ENCODE results near the gene RBP3. TPM values are rescaled to one million over a fixed set of nuclear protein-coding genes. Genes with fewer than 3 reads are reported as not detected.

Gene RBP3
- total RNA-seq, 1 donor from 2014 or later, result not detected

DNA sequence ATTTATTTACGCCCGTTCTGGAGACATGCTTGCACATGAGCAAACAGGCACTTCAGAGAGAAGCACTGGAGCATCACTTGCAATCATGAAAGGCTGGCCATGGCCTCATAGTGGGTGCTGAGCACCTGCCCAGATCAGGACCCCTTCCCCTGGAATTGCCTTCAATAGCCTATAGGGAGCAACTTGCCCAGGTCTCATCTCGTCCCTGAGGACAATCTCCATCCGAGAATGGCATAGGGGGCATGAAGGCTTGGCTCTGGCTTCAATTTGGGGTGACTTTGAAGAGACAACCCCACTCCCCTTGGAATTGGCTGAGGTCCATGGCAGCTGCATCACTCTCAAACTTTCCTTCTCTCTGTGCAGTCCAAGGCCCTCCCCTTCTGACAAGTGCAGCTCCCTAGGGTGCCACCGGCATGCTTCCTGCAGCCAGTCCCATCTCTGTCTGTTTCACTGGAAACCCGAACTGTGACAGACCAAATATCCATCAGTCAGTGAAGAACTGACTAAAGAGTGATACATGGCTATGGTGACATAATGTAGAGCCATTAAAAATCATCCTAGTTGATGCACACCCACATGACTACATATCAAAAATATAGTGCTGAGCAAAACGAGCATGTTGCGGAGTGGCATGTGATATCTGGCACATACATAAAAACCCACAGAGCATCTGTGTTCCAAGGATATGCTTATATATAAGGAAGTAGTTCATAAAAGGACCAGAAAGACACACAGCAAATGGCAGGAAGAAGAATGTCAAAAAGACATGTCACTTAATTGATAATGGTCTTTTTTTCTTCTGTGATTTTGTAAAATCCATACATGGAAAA, 13.5 kb upstream of the RBP3 start:
- H3K9me3 Mint-ChIP-seq, result no peaks in the 10 kb centered on the region
- intact Hi-C loops (cut with micrococcal nuclease), result no loop called here
- no peaks in the 10 kb centered on the region for H3K36me3 Mint-ChIP-seq (ENCODE audit: low read depth)

DNA sequence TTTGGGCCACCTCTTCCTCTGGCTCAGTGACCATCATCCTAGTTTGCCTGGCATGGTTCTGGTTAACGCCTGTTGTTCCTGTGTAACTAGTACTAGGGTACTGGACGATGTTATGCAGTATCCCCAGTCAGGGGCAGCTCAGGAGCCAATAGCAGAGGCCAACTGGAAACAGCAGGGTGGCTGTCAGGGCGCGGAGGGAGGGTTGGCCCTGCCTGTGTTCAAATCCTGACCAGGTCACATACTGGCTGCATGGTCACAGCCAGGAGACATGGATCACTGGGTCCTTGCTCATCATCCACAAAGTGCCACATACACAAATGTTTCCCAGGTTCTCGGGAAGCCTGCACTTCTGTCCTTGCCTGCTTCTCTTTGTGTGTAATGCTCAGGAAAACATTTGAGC, 12.3 kb upstream of the RBP3 start:
- H3K4me1 Mint-ChIP-seq, result peaks cover 6% of the 10 kb centered on the region
- no peak for DNase-seq
- TF ChIP-seq, protein P1, sequence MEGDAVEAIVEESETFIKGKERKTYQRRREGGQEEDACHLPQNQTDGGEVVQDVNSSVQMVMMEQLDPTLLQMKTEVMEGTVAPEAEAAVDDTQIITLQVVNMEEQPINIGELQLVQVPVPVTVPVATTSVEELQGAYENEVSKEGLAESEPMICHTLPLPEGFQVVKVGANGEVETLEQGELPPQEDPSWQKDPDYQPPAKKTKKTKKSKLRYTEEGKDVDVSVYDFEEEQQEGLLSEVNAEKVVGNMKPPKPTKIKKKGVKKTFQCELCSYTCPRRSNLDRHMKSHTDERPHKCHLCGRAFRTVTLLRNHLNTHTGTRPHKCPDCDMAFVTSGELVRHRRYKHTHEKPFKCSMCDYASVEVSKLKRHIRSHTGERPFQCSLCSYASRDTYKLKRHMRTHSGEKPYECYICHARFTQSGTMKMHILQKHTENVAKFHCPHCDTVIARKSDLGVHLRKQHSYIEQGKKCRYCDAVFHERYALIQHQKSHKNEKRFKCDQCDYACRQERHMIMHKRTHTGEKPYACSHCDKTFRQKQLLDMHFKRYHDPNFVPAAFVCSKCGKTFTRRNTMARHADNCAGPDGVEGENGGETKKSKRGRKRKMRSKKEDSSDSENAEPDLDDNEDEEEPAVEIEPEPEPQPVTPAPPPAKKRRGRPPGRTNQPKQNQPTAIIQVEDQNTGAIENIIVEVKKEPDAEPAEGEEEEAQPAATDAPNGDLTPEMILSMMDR (IDR thresholded peaks at IDR 0.05), result no peak
- ChIA-PET POLR2A (no interaction called here), CTCF (no interaction called here)
- intact Hi-C loops (cut with micrococcal nuclease), result no loop called here
- H3K27ac Mint-ChIP-seq, result no peak overlapping the region
- H3K27me3 Mint-ChIP-seq, result peaks cover 17% of the 10 kb centered on the region
- no peaks in the 10 kb centered on the region for H3K9me3 Mint-ChIP-seq
- no peak for ATAC-seq (ENCODE audit: low read depth)
- no peaks in the 10 kb centered on the region for H3K36me3 Mint-ChIP-seq (ENCODE audit: low read depth)
- H3K4me3 Mint-ChIP-seq, result no peak overlapping the region

More for the DNA sequence above, 13.5 kb upstream of the RBP3 start:
- DNase-seq (no peak), ATAC-seq (ENCODE audit: low read depth) (no peak)
- H3K27me3 Mint-ChIP-seq, result peaks cover 9% of the 10 kb centered on the region
- CTCF ChIA-PET, result no interaction called here
- TF ChIP-seq, protein P1 (IDR thresholded peaks at IDR 0.05), result no peak
- no peaks in the 10 kb centered on the region for H3K4me1 Mint-ChIP-seq
- H3K27ac Mint-ChIP-seq, result no peak overlapping the region
- POLR2A ChIA-PET, result no interaction called here
- H3K4me3 Mint-ChIP-seq, result no peak overlapping the region

DNA sequence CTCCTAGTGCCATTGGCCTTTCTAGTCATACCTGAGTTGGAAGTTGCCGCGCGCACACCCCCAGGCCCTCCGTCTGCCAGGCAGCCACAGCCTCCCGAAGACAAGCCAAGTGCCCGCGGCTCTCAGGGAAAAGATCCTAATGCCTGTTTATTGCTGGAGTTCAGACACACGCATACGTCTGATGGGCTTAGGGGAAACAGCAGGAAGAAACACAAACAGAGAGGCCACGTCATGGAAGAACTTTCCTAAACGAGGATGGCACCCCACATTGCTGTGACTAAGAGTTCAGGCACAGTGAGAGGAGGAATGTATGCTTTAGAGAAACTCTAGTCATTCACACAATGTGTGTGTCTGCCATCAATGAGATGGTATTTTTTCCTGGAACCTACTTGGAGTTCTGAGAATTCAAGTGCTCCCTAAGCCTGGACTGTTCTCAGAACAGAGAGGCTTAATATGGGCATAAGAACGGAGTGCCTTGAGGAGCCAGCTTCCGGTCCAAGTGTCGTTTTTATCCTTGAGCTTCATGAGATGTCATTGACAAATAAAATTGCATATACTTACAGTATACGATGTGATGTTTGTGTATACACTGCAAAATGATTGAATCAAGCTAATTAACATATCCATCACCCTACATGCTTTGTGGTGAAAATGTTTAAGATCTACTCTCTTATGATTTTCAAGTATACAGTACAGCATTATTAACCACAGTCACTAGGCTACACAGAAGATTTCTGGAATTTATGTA, 11.6 kb upstream of the RBP3 start:
- intact Hi-C loops (cut with micrococcal nuclease), result no loop called here
- Mint-ChIP-seq H3K4me1 (peaks cover 6% of the 10 kb centered on the region), H3K9me3 (no peaks in the 10 kb centered on the region), H3K36me3 (ENCODE audit: low read depth) (no peaks in the 10 kb centered on the region), H3K4me3 (no peak overlapping the region), H3K27me3 (peaks cover 17% of the 10 kb centered on the region), H3K27ac (no peak overlapping the region)
- ChIA-PET POLR2A (no interaction called here), CTCF (no interaction called here)
- TF ChIP-seq, protein P1 (IDR thresholded peaks at IDR 0.05), result no peak
- no peak for DNase-seq
- no peak for ATAC-seq (ENCODE audit: low read depth)

DNA sequence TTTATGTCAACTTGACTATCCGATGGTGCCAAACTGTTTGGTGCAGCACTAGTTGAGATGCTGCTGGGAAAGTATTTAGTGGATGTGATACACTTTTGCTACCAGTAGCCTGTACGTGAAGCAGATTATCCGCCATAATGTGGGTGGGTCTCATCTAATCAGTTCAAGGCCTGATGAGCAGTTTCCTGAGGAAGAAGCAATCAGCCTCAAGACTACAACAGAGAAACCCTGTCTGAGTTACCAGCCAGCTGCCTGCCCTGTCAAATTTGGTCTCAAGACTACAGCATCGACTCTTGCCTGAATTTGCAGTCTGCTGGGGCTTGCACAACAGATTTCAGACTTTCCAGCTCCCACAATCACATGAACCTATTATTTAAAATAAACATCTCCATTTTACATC, 10.9 kb upstream of the RBP3 start:
- TF ChIP-seq, protein P1 (IDR thresholded peaks at IDR 0.05), result no peak
- H3K4me3 Mint-ChIP-seq, result no peak overlapping the region
- DNase-seq (no peak), ATAC-seq (ENCODE audit: low read depth) (no peak)
- intact Hi-C loops (cut with micrococcal nuclease), result no loop called here
- H3K27me3 Mint-ChIP-seq, result peaks cover 17% of the 10 kb centered on the region
- peaks cover 6% of the 10 kb centered on the region for H3K4me1 Mint-ChIP-seq
- ChIA-PET POLR2A (no interaction called here), CTCF (no interaction called here)
- H3K36me3 Mint-ChIP-seq (ENCODE audit: low read depth), result no peaks in the 10 kb centered on the region
- no peaks in the 10 kb centered on the region for H3K9me3 Mint-ChIP-seq
- no peak overlapping the region for H3K27ac Mint-ChIP-seq

DNA sequence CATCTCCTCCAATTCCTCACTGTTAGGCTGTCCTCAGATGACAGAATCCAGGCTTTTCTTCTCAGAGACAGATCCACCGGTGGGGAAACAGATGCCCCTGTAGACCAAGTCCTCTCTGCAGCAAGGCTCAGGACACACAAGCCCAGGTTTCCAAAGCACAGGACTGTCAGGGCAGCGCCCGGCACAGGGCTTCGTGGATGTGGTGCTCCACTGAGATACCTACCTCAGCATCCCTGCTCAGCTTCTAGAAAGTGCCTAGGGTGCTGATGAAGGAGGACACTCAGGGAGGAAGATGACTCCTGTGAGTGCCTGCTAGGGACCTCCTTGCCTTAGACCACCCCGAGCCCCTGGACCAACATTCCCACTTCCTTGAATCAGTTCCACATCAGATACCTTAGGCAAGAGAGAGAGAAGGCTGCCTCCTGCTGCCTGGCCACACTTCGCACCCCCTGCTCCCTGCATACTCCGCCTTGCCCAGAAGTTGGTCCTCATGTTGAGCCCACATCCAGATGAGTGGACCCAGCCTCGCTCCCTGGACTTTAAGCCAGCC, 8.9 kb upstream of the RBP3 start:
- no peak overlapping the region for H3K27ac Mint-ChIP-seq
- no peak for ATAC-seq (ENCODE audit: low read depth)
- CTCF ChIA-PET, result interaction anchor here (0.8 to 1.2 kb wide), 2 partner anchors 14 to 292 kb away, joined by 3 to 4 read pairs; no protein-coding TSS in a partner anchor

More for the DNA sequence above, 8.9 kb upstream of the RBP3 start:
- intact Hi-C loops (cut with micrococcal nuclease), result no loop called here
- Mint-ChIP-seq H3K4me1 (peaks cover 6% of the 10 kb centered on the region), H3K36me3 (ENCODE audit: low read depth) (no peaks in the 10 kb centered on the region), H3K4me3 (no peak overlapping the region), H3K27me3 (peaks cover 17% of the 10 kb centered on the region), H3K9me3 (no peaks in the 10 kb centered on the region)
- DNase-seq, result no peak
- TF ChIP-seq, protein P1 (IDR thresholded peaks at IDR 0.05), result no peak
- POLR2A ChIA-PET, result no interaction called here
